Putamen (tissue), 1 donor: ENCODE results near the gene COQ9.
"Not testable (repeated sequence)": the region's sequence is repeated elsewhere in the genome, so short reads cannot be mapped to it uniquely, and the experiment has no call there.

Source experiments
- DNase-seq: peaks from one replicate; pipeline ENCODE4 v3.0.0-alpha.2; 2016; ENCODE audit warnings: low spot score

Gene COQ9

GRCh38 chr16:57485916-57486857 lies 38.9 kb downstream of the COQ9 start, which contains the start of gene DOK4:
Gene DOK4 (minus strand): TSS chr16:57486493. CDS start chr16:57479507, 6,986 bp downstream.
- peak; percentile 50 for DNase-seq

GRCh38 chr16:57486858-57487834 lies 39.9 kb downstream of the COQ9 start:
- DNase-seq, result no peak

GRCh38 chr16:57489229-57489628 lies 42.0 kb downstream of the COQ9 start:
- DNase-seq, result no peak

- DNase-seq, result no peak
Measured at GRCh38 chr16:57493767-57494166, 46.5 kb downstream of the COQ9 start.

- no peak for DNase-seq
Measured at GRCh38 chr16:57497121-57497520, 49.8 kb downstream of the COQ9 start.

GRCh38 chr16:57498031-57498430 lies 50.8 kb downstream of the COQ9 start:
- DNase-seq, result no peak

- not testable (repeated sequence) for DNase-seq
Measured at GRCh38 chr16:57499941-57500340, 52.7 kb downstream of the COQ9 start.

- no peak for DNase-seq
Measured at GRCh38 chr16:57500578-57501111, 53.4 kb downstream of the COQ9 start.

GRCh38 chr16:57501492-57501891 lies 54.2 kb downstream of the COQ9 start:
- DNase-seq, result no peak

GRCh38 chr16:57502048-57502775 lies 54.9 kb downstream of the COQ9 start:
- DNase-seq, result no peak

GRCh38 chr16:57503366-57503765 lies 56.1 kb downstream of the COQ9 start:
- DNase-seq, result no peak

- no peak for DNase-seq
Measured at GRCh38 chr16:57504001-57504400, 56.7 kb downstream of the COQ9 start.

- DNase-seq, result no peak
Measured at GRCh38 chr16:57504491-57504890, 57.2 kb downstream of the COQ9 start.

- DNase-seq, result no peak
Measured at GRCh38 chr16:57505169-57505568, 57.9 kb downstream of the COQ9 start.

GRCh38 chr16:57507136-57508034 lies 60.1 kb downstream of the COQ9 start:
- DNase-seq, result no peak

GRCh38 chr16:57508035-57508425 lies 60.8 kb downstream of the COQ9 start:
- DNase-seq, result no peak

GRCh38 chr16:57509231-57509923 lies 62.1 kb downstream of the COQ9 start:
- no peak for DNase-seq

GRCh38 chr16:57510016-57510871 lies 63.0 kb downstream of the COQ9 start:
- DNase-seq, result no peak
